Measurements from ENCODE around the gene CTNNA3.

DNA sequence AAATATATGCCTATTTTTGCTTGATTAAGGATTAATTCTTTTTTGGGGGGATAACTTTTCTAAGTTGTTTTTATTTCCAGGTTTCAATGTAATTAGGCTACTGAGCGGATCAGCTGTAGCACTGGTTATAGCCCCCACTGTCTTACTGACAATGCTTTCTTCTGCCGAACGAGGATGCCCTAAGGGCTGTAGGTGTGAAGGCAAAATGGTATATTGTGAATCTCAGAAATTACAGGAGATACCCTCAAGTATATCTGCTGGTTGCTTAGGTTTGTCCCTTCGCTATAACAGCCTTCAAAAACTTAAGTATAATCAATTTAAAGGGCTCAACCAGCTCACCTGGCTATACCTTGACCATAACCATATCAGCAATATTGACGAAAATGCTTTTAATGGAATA is 769.2 kb downstream of the CTNNA3 start:
- TF ChIP-seq, protein P1, sequence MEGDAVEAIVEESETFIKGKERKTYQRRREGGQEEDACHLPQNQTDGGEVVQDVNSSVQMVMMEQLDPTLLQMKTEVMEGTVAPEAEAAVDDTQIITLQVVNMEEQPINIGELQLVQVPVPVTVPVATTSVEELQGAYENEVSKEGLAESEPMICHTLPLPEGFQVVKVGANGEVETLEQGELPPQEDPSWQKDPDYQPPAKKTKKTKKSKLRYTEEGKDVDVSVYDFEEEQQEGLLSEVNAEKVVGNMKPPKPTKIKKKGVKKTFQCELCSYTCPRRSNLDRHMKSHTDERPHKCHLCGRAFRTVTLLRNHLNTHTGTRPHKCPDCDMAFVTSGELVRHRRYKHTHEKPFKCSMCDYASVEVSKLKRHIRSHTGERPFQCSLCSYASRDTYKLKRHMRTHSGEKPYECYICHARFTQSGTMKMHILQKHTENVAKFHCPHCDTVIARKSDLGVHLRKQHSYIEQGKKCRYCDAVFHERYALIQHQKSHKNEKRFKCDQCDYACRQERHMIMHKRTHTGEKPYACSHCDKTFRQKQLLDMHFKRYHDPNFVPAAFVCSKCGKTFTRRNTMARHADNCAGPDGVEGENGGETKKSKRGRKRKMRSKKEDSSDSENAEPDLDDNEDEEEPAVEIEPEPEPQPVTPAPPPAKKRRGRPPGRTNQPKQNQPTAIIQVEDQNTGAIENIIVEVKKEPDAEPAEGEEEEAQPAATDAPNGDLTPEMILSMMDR (IDR thresholded peaks at IDR 0.05): no peak
- no peak for TF ChIP-seq POLR2A (IDR thresholded peaks at IDR 0.05)
